HL-60 (cell line): ENCODE measurements around the gene MOB3B.

ENCODE experiments used
- DNase-seq, 2 experiments: peaks; one replicate each; pipeline ENCODE4 v3.0.0-alpha.2; 2010 to 2020; ENCODE audit warnings: low read depth in 1 of 2, low spot score in 1 of 2
- H3K27ac ChIP-seq: fragments of 250-450 bp; sonication (Bioruptor Pico); replicated peaks from 2 replicates; pipeline ENCODE4 v1.5.1; 2020; ENCODE audit warnings: mild to moderate bottlenecking, moderate library complexity
- H3K27me3 ChIP-seq: fragments of 250-450 bp; sonication (Bioruptor Pico); 2 replicates; pipeline ENCODE4 v1.5.1; 2021; ENCODE audit warnings: mild to moderate bottlenecking, moderate library complexity; ENCODE audit not compliant: insufficient read depth, poor library complexity, severe bottlenecking
- H3K4me3 ChIP-seq: replicated peaks from 2 replicates; pipeline ENCODE4 v1.5.1; 2011; ENCODE audit warnings: mild to moderate bottlenecking, control low read depth, low read length; ENCODE audit not compliant: insufficient read depth
- CTCF ChIP-seq: IDR thresholded peaks from one replicate; pipeline ENCODE4 v1.5.1; 2011; ENCODE audit warnings: low read length, control low read depth, inconsistent platforms; ENCODE audit not compliant: insufficient read depth
- GABPA ChIP-seq: IDR thresholded peaks from 2 replicates; pipeline ENCODE4 v1.6.1; 2012; ENCODE audit warnings: low read depth
- POLR2AphosphoS5 ChIP-seq: IDR thresholded peaks from 2 replicates; pipeline ENCODE4 v1.6.1; 2012; ENCODE audit warnings: low read depth
- SPI1 ChIP-seq: IDR thresholded peaks from 2 replicates; pipeline ENCODE4 v1.6.1; 2012; ENCODE audit warnings: low read depth, mild to moderate bottlenecking, borderline replicate concordance
- TF ChIP-seq, protein P1 (sequence below): IDR thresholded peaks from 2 replicates; pipeline ENCODE4 v1.6.1; 2012; ENCODE audit warnings: low read depth; ENCODE audit not compliant: insufficient replicate concordance

MOB3B gene

DNA sequence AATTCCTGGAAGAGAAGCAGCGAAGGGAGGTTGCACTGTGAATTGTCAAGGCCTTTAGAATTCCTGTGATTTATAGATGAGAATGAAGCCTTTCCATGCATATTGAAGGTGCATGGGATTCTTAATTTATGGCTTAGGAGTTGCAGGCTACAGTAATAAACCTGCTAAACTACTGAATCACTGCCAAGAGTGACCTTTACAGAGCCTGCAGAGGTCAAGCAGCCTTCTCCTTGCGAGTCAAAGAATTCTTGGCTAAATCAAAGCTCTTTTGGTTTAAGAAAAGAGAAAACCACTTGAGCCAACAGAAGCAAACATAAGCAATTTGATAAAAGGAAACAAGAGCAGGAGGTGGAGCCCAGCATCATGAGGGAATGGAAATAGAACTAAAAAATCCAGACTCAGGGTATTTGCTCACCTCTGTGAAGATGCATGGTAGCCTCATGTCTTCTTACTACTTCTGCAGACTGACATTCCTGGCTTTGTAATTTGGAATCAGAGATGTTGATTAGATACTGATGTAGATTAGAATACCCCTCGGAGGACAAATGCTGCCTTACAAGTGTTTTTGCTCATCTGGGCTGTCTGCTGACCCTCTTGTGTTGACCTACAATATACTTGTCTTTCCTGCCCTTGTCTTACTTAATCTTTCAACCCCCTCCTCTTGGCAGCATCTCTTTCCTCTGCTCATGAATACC is 95.8 kb downstream of the MOB3B start:
- Histone ChIP-seq H3K4me3 (no peak overlapping the region), H3K27ac (no peak overlapping the region), H3K27me3 (no peaks in the 10 kb centered on the region)
- TF ChIP-seq POLR2AphosphoS5 (no peak), CTCF (no peak)
- TF ChIP-seq, protein P1, sequence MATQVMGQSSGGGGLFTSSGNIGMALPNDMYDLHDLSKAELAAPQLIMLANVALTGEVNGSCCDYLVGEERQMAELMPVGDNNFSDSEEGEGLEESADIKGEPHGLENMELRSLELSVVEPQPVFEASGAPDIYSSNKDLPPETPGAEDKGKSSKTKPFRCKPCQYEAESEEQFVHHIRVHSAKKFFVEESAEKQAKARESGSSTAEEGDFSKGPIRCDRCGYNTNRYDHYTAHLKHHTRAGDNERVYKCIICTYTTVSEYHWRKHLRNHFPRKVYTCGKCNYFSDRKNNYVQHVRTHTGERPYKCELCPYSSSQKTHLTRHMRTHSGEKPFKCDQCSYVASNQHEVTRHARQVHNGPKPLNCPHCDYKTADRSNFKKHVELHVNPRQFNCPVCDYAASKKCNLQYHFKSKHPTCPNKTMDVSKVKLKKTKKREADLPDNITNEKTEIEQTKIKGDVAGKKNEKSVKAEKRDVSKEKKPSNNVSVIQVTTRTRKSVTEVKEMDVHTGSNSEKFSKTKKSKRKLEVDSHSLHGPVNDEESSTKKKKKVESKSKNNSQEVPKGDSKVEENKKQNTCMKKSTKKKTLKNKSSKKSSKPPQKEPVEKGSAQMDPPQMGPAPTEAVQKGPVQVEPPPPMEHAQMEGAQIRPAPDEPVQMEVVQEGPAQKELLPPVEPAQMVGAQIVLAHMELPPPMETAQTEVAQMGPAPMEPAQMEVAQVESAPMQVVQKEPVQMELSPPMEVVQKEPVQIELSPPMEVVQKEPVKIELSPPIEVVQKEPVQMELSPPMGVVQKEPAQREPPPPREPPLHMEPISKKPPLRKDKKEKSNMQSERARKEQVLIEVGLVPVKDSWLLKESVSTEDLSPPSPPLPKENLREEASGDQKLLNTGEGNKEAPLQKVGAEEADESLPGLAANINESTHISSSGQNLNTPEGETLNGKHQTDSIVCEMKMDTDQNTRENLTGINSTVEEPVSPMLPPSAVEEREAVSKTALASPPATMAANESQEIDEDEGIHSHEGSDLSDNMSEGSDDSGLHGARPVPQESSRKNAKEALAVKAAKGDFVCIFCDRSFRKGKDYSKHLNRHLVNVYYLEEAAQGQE = no peak
- no peak for DNase-seq

- TF ChIP-seq GABPA (no peak), POLR2AphosphoS5 (no peak), CTCF (no peak), SPI1 (no peak)
- TF ChIP-seq, protein P1 = no peak
These were observed 97.3 kb downstream of the MOB3B start for GRCh38 chr9:27432308-27432707.

DNA sequence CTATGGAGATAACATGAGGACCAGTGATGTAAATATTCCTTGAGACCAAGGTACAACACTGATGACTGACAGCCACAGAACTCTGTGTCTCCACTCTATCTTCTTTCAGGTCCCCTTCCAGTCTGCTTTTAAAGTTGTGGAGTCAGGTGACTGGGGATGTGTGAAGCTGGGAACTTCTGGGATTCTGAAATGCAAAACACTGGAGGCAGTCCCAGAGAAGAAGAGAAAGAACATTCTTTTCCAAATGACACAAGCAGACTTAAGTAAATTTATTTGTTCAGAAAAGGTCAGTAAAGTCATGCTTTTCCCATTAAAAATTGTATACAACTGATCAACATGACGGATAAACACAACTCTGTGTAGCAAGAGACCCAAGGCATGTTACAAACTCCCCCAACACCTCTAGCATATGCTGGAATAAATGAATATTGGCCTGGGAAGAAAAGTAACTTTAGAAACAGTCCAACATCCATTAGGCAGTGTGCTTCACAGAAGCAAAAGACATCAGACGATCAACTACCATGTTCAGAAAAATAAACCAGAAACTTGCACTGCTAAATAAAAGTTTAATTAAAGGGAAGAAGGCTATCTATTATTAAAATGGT is 98.0 kb downstream of the MOB3B start:
- Histone ChIP-seq H3K27me3 (no peaks in the 10 kb centered on the region), H3K4me3 (no peak overlapping the region), H3K27ac (no peak overlapping the region)
- TF ChIP-seq CTCF = no peak
- TF ChIP-seq, protein P1 = no peak
- no peak for DNase-seq

More at GRCh38 chr9:27432308-27432707, 97.3 kb downstream of the MOB3B start:
- H3K27ac ChIP-seq = no peak overlapping the region
- no peaks in the 10 kb centered on the region for H3K27me3 ChIP-seq
- no peak overlapping the region for H3K4me3 ChIP-seq
- no peak for DNase-seq
